Mucosa of descending colon (tissue), 3 donors: ENCODE data around the gene SPAG4. TPM values are rescaled to one million over a fixed set of nuclear protein-coding genes. Genes with fewer than 3 reads are reported as not detected.

Experiments
- ATAC-seq: fragments of 200-7000 bp; cut with Tn5 transposase; one replicate; pipeline ENCODE4 v1.9.1; 2020; ENCODE audit warnings: mild to moderate bottlenecking, moderate library complexity
- DNase-seq, 3 donors: peaks; one replicate each; pipeline ENCODE4 v3.0.0-alpha.2; 2020
- H3K36me3 ChIP-seq: fragments of 200-600 bp; one replicate; pipeline ENCODE4 v1.8.0; 2021; ENCODE audit warnings: low read depth, mild to moderate bottlenecking
- H3K4me1 ChIP-seq: fragments of 200-600 bp; one replicate; pipeline ENCODE4 v1.8.0; 2021; ENCODE audit warnings: low read depth, mild to moderate bottlenecking
- H3K4me3 ChIP-seq: fragments of 200-600 bp; one replicate; pipeline ENCODE4 v1.8.0; 2021; ENCODE audit warnings: mild to moderate bottlenecking
- H3K9me3 ChIP-seq: fragments of 200-600 bp; one replicate; pipeline ENCODE4 v1.8.0; 2021; ENCODE audit warnings: mild to moderate bottlenecking
- intact Hi-C, 2 donors: fragments of 100-400 bp; cut with DNase I in 1 of 2; cut with micrococcal nuclease in 1 of 2; formaldehyde crosslinking; loops; one replicate each; pipeline versions ENCODE4 v1.11.0 to v1.11.1; 2022; cut with DNase I, micrococcal nuclease
- total RNA-seq, 3 donors: library from RNA; stranded (reverse); fragmentation: NEBNext Ultra II Directional in 2 of 3; extraction: Animal tissue kit (Norgen Biotek cat#: 25700) in 2 of 3; gene quantifications; one replicate each; pipeline versions ENCODE4 v1.2.1 to v1.2.4, GENCODE V29; 2021 to 2023
- TF ChIP-seq, protein P1 (sequence below): fragments of 200-600 bp; IDR thresholded peaks from one replicate; pipeline ENCODE4 v1.8.0; 2022; ENCODE audit warnings: antibody characterized with exemption, mild to moderate bottlenecking
- donor health status: DM: no; HTN: no; CAD: no; lungs with moderate emphysema.
- donor health status: DM: no; HTN: no; CAD: no.
- donor health status: DM: no; HTN: yes; CAD: no.

SPAG4 gene
- total RNA-seq, 3 donors from 2014 or later, result 3.5 to 5.9 (median 4.1) TPM

- Histone ChIP-seq H3K36me3 (no peaks in the 10 kb centered on the region), H3K9me3 (no peaks in the 10 kb centered on the region), H3K4me1 (no peaks in the 10 kb centered on the region), H3K4me3 (no peak overlapping the region)
- ATAC-seq (no peak), DNase-seq (no peak)
- intact Hi-C loops, result no loop called here
- TF ChIP-seq, protein P1, sequence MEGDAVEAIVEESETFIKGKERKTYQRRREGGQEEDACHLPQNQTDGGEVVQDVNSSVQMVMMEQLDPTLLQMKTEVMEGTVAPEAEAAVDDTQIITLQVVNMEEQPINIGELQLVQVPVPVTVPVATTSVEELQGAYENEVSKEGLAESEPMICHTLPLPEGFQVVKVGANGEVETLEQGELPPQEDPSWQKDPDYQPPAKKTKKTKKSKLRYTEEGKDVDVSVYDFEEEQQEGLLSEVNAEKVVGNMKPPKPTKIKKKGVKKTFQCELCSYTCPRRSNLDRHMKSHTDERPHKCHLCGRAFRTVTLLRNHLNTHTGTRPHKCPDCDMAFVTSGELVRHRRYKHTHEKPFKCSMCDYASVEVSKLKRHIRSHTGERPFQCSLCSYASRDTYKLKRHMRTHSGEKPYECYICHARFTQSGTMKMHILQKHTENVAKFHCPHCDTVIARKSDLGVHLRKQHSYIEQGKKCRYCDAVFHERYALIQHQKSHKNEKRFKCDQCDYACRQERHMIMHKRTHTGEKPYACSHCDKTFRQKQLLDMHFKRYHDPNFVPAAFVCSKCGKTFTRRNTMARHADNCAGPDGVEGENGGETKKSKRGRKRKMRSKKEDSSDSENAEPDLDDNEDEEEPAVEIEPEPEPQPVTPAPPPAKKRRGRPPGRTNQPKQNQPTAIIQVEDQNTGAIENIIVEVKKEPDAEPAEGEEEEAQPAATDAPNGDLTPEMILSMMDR, result no peak
Observed at GRCh38 chr20:35611482-35611881, 4.1 kb upstream of the SPAG4 start.

DNA sequence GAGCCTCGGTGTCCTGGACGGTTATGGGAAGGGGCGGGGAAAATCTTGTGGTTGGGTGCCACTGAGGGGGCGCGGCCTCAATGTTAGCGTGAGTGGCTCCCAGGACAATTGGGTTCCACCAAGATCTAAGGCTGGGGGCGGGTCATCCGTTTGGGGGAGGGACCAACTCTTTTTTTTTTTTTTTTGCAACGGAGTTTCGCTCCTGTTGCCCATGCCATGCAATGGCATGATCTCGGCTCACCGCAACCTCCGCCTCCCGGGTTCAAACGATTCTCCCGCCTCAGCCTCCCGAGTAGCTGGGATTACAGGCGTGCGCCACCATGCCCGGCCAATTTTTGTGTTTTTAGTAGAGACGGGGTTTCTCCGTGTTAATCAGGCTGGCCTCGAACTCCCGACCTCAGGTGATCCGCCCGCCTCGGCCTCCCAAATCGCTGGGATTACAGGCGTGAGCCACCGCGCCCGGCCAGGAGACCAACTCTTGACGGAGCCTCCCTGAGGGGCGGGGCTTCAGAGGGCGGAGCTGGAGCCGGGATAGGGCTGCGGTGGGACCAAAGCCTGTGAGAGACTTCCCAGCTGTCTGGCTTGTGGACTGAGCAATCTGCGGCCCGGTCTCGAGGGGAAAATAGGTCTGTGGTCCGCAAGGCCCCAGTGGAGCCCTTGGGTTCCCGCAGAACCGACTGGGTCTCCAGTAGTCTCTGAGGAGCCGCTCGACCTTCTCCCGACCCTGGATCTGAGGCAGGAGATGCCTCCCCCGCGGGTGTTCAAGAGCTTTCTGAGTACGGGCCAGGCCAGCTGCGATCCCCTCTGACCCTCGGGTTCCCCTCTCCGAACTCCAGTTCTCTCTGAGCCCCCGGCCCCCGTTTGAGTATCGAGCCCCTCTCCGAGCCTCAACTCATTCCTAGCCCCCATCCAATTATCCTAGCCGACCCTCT is 1.1 kb downstream of the SPAG4 start:
- intact Hi-C loops, result no loop called here
- H3K4me3 ChIP-seq, result no peak overlapping the region
- H3K9me3 ChIP-seq, result no peaks in the 10 kb centered on the region
- TF ChIP-seq, protein P1, result no peak
- H3K4me1 ChIP-seq, result peaks cover 16% of the 10 kb centered on the region
- ATAC-seq (peak; percentile 61), DNase-seq (peak; percentile 92 to 95 (median 95))
- no peaks in the 10 kb centered on the region for H3K36me3 ChIP-seq

DNA sequence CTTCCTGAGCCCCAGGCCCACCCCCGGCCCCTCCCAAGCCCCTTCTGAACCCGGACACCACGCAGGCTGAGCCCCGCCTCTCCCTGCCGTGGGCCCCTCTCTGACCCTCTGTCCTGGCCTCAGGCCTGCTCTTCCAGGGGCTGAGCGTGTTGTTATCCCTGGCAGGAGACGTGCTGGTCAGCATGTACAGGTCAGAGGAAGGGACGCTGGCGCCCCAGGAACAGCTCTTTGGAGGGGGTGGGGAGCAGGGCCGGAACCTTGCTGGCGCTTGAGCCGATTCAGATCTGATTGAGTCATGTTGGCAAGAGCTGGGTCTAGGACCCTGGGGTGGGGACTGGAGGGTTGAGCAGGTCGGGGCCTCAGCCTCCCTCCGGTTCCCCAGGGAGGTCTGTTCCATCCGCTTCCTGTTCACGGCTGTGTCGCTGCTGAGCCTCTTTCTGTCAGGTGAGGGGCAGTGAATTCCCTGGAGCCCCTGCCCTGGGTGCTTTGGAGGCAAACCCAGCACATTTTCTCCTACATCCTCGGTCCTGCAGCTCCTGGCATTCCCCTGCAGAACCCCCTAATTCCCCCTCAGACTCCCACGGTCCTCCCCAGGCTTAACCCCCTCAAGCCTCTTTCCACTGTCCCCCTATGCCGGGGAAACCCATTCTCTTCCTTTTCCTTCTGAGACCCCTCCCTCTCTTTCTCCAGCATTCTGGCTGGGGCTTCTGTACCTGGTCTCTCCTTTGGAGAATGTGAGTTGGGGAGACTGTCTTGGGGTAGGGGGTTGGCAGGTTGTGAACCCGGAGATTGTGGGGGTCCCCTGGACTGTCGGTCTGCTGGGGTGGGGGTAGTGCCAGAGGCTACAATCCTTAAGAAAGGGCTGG is 2.0 kb downstream of the SPAG4 start:
- Histone ChIP-seq H3K9me3 (no peaks in the 10 kb centered on the region), H3K4me3 (no peak overlapping the region), H3K4me1 (peaks cover 16% of the 10 kb centered on the region), H3K36me3 (no peaks in the 10 kb centered on the region)
- ATAC-seq, result peak; percentile 3
- intact Hi-C loops, result no loop called here
- TF ChIP-seq, protein P1, result no peak
- peak; percentile 57 to 72 (median 72) for DNase-seq

DNA sequence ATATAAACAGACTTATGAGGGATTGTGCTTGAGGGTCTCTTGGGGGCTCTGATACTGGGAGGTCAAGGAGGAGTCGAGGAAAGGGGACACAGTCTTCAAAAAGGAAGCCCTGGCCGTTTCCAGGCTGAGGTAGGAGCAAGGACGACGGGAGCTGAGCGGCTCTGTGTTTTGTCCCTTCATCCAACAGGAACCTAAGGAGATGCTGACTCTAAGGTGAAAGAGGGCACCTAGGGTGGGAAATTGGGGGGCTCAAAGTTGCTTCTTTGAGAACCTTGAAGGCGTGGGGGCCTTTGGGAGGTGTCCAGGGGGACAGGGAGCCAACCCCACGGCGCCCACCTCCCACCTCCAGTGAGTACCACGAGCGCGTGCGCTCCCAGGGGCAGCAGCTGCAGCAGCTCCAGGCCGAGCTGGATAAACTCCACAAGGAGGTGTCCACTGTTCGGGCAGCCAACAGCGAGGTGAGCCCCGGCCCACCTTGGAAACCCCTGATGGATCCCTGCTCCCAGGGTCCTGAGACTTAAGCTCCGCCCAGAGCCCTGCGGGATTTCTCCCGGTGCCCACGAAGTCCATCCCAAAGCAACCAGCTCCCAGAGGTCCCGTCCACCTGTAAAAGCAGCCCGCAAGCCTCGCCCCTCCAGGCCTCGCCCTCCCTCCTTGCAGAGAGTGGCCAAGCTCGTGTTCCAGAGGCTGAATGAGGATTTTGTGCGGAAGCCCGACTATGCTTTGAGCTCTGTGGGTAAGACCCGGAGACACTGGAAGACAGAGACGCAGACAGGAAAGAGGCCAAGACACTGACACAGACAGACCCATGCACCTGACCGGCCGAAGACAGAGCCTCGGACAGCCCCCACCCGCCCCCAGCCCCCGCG is 2.9 kb downstream of the SPAG4 start:
- Histone ChIP-seq H3K4me1 (peaks cover 16% of the 10 kb centered on the region), H3K4me3 (no peak overlapping the region), H3K9me3 (no peaks in the 10 kb centered on the region), H3K36me3 (no peaks in the 10 kb centered on the region)
- DNase-seq, result peak in 2 of 3 donors; percentile 52 to 69
- intact Hi-C loops, result no loop called here
- TF ChIP-seq, protein P1, result no peak
- ATAC-seq, result no peak
